ENCODE measurements around the gene NDUFS6.
"Not testable (repeated sequence)": the region's sequence is repeated elsewhere in the genome, so short reads cannot be mapped to it uniquely, and the experiment has no call there.

NDUFS6 gene

GRCh38 chr5:1799110-1799601 lies 2.1 kb upstream of the NDUFS6 start:
- DNase-seq, result no peak

- peak; percentile 54 for DNase-seq
Measured at GRCh38 chr5:1799602-1800471, 1.4 kb upstream of the NDUFS6 start, which contains the start of gene MRPL36. Gene MRPL36 (minus strand): TSS chr5:1799837. CDS start chr5:1798935, 902 bp downstream.

GRCh38 chr5:1800472-1801221 lies 560 bp upstream of the NDUFS6 start:
- DNase-seq, result peak; percentile 75

GRCh38 chr5:1801967-1802295 lies 724 bp downstream of the NDUFS6 start:
- no peak for DNase-seq

DNA sequence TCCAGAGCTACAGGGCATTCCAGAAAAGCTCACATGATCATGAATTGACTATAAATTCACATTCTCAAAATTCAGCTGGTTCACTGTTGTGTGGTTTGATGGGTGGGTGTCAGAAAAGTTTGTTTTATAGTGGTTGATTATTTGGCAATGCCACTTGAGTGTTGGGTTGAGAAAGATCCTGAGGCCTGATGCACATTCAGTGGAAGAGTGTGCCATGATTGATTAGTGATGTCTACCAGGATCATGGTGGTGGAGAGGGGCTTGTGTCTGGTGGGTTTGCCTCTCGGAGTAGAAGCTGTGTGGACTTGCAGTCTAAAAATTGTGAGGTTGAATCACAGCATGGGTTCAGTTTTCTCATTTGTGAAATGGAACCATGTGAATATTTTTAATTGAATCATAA lies 2.0 kb downstream of the NDUFS6 start:
- DNase-seq, result no peak

GRCh38 chr5:1804001-1804690 lies 2.9 kb downstream of the NDUFS6 start:
- no peak for DNase-seq

DNA sequence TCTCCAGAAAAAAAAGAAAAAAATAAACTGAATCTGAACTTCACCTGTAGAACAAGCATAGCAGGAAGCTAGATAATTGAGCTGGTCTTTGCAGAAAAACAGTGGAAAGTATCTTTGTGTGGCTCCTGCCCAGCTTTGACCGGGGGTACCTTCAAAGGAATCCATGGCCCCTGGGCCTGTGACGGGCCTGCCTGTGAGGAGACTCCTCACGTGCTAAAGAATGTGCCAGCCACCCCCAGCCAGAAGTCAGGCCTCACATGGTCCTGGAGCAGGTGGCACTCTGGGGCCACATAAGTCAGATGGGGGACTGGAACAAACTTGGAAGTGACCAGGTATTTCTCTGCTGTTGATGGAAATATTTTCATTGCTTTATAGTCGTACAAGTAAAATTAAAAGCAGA lies 4.1 kb downstream of the NDUFS6 start:
- no peak for DNase-seq

GRCh38 chr5:1805736-1806135 lies 4.5 kb downstream of the NDUFS6 start:
- DNase-seq, result no peak

DNA sequence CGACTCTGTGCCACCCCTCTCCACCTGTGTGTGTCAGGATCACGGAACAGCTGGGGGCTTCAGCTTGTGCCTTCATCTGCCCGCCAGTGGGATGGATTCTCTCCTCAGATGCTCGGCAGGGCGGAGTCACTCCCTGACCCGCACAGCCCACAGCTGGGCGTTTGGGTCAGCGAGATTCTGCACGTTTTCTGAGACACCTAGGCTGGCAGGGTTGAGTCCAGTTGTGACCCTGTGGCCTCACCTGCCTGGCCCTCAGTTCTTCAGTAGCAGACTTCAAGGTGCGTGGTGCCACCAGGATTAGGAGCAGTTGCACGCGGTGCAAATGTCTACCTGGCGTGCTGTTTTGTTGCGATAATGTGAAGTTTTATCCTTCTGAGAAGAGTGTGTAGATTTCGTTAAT lies 5.0 kb downstream of the NDUFS6 start:
- no peak for DNase-seq

GRCh38 chr5:1806974-1807373 lies 5.8 kb downstream of the NDUFS6 start:
- DNase-seq, result no peak

DNA sequence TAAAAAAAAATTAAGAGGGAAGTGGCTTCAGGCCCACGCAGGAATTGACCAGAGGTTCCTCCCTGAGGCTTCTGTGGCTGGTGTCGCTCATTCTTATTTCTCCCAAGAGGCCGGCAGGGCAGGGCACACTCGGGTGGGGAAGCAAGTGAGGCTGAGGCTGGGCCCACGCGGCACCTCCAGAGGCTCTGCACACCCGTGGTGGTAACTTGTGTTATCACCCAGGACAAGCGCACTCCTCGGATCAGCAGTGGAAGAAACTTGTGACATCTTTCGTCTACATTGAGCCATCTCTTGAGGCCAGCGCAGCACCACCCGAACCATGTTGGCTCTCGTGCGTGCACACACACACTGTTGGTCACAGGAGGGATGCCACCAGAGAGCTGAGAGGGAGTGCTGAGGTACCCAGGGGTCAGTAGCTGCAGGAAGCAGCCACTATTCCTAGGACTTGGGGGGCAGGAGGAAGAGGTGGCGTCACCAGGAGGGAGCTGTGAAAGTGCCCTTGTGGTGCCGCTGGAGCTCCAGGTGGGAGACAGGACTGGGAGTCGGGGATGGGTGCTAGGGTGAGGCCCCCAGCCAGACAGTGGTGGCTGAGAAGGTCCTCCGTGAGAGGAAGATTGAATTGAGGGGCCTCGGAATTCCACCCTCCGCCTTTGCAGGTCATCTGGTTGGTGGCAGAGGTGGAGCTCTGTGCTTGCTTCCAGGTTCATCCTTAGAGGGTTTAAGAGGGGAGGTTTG lies 6.4 kb downstream of the NDUFS6 start:
- no peak for DNase-seq

GRCh38 chr5:1808439-1808838 lies 7.2 kb downstream of the NDUFS6 start:
- DNase-seq, result no peak

DNA sequence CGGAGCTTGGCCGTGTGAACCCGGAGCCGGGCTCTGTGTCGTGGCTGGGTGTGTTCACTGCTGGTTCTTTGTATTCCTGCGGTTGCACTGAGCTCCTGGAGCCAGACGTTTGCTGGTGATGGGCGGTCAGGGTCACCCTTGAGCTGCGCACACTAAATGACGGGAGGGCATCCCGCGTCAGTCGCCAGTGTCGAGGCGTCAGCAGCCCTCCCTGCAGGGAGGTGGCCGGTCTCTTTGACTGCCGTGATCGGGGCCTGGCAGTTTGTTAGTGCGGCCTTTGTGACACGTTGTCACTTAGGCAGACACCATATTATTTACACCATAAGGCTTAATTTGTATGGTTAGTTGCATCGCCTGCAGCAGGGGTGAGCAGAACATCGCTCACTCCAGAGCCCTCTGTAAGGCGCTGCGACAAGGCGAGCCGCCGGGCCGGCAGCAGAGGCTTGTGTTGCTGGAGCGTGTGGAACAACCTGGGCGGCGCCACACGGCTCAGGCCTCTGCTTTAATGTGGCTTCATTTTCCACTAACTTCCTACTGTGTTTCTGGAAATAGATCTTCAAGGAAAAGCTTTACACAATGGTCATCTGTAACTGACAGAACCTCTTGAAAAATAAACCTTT lies 8.3 kb downstream of the NDUFS6 start:
- DNase-seq, result no peak

DNA sequence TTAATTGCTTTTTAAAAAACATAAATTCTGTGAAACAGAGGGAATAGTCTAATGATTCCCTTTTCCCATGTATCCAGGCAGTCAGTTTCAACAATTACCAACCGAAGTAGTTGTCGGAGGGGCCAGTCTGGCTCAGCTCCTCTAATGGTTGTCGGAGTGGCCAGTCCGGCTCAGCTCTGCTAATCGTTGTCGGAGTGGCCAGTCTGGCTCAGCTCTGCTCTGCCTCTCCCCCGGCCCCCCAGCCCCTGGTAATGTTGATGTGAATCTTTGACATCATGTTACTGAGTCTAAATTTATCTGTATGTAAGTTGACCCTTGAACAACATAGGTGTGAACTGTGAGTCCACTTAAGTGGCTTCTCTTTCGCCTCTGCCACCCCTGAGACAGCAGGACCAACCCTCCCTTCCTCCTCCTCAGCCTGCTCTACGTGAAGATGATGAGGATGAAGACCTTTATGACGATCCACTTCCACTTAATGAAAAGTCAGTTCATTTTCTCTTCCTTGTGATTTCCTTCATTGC lies 9.4 kb downstream of the NDUFS6 start:
- DNase-seq, result no peak

DNA sequence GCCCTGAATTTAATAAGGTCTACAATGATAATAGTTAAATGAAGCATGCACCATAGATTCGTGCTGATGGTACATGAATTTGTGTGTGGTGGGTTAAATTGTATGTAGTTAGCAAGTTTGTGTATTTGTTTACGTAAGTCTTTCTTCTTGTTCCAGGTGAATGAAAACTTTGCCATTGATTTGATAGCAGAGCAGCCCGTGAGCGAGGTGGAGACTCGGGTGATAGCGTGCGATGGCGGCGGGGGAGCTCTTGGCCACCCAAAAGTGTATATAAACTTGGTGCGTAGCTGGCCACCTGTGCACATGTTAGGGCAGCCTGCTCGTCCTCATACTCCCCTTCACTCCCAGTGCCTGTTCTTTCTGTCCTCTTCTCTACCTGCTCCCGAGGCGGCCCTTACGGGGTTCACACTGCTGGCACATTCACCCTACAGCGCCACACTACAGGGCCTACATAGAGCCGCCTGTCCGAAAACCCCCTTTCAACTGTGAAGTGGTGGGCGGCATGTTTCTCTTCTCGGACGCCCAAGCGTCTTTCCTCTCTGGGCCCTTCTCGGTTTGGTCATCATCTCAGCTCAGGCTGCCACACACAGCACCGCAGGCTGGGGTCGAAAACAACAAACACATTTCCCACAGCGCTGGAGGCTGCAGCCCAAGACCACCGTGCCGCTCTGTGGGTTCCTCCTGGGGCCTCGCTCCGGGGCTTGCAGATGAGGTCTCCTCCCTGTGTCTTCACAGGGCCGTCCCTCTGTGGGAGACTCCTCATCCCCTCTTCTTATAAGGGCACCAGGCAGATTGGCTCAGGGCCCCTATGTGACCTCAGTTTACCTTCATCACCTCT lies 13.2 kb downstream of the NDUFS6 start:
- DNase-seq, result no peak

DNA sequence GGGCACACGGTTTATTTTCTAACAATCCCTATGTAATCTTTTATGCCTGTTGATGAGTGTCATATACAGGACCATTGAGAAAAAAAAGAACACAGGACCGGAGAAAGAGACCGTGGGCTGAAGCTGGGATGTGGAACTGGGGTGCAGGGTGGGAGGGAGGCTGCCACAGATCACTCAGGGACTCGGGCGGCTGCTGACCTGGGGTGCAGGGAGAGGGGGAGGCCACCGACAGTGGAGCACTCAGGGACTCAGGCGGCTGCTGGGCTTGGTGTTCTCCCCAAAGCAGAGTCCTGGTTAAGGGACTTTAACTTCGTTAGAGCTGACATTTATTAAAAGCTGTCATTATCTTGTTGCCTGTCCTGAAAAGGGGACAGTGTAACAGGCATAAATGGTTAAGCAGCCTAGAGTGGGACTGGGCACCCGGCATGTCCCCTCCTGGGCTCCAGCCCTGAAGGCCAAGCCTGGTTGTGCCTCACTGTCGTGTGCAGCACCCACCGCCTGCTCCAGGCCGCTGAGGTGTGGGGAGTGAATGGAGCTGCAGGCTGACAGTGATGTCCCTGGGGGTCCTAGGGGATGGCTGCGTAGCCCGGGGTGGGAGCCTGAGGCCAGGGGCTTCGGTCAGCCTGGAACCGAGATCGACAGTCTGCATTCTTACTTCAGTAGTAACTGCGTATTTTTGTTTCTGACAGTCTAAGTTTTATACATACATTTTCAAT lies 14.0 kb downstream of the NDUFS6 start:
- no peak for DNase-seq

DNA sequence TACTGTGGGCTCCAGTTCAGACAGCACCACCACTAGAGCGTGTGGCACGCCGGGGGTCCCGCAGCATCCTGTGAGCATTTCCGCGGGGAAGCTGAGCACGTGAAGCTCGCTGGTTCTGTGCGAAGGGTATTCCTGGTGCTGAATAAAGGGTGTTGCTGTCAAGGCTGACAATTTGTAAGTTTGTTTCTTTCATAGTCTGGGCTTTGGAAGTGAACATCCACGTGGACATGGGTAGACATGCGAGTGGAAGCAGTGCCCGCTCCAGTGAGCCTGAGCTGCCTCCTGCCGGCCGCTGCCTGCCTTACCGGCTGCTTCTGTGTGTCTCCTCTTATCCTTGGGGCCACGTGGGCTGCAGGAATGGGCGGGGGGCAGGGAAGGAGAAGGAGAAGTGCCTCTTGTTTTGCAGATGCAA lies 14.7 kb downstream of the NDUFS6 start:
- no peak for DNase-seq

DNA sequence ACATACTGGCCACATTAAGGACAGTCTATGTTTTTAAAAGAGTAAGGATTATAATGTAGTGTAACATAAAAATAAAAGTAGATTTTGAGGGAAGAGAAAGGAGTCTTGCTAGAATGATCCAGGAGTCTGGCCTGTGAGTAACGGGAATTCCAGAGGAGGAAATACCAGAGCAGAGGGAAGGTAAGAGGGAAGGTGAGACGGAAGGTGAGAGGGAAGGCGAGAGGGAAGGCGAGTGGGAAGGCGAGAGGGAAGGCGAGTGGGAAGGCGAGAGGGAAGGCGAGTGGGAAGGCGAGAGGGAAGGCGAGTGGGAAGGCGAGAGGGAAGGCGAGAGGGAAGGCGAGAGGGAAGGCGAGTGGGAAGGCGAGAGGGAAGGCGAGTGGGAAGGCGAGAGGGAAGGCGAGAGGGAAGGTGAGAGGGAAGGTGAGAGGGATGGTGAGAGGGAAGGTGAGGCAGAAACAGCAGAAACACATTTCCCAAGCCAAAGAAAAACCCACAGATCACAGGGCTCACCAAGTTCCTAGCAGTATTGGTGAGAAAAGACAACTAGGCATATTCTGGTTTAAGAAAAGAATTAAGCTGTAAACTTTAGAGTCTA lies 15.4 kb downstream of the NDUFS6 start:
- not testable (repeated sequence) for DNase-seq

GRCh38 chr5:1817261-1818043 lies 16.2 kb downstream of the NDUFS6 start:
- no peak for DNase-seq

Data from NCI-H2029 treated with DMSO at 0.1 percent for 48 hours (cell line).